GM19351 (cell line): ENCODE measurements around the gene HOXA2.

Source experiments
- ATAC-seq: cut with Tn5 transposase; IDR thresholded peaks from one replicate; pipeline ENCODE4 v1.9.1; 2021; ENCODE audit warnings: mild to moderate bottlenecking, moderate library complexity; ENCODE audit not compliant: unreplicated experiment

HOXA2 gene

DNA sequence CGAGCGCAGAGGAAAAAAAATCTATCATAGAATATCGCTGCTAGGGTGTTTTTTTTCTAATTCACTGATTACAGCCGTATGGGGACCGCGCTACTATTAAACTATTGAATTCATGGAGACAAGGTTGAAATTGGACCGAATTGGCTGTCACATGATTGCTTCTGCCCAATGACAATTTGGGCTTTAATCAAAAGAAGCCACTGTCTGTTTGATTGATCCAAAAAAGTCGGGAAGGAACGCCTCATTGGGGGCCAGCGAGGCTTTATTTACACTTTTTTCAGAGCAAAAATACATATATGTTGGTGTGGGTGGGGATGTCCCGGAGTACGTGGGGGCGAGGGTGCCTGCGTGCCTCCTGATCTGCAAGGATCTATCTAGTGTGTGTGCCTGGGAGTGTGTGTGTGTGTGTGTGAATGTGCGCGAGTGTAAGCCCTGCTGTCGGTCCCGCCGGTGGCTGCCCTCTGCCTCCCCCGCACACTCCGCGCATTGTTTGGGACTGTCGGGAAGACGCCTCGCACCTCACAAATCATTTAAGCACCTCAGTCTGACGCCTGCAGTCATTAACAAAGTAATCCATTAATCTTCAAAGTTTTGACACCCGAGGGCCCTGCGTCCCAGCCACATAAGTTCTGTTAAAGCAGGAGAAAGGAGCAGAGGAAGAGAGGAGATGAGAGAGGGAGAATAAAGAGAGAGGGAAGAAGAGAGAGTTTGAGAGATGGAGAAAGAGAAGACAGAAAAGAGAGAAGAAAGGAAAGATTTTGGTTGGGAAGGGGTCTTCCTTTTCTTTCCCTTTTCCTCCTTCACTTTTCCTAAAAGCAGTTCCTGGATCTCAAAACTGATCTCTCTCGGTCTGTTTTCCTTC lies at the start of gene HOXA2:
Gene HOXA2 (minus strand): TSS at position 103 of the 862 bp plus-strand sequence. CDS start 183 bp downstream, outside the sequence.
- ATAC-seq = no peak

DNA sequence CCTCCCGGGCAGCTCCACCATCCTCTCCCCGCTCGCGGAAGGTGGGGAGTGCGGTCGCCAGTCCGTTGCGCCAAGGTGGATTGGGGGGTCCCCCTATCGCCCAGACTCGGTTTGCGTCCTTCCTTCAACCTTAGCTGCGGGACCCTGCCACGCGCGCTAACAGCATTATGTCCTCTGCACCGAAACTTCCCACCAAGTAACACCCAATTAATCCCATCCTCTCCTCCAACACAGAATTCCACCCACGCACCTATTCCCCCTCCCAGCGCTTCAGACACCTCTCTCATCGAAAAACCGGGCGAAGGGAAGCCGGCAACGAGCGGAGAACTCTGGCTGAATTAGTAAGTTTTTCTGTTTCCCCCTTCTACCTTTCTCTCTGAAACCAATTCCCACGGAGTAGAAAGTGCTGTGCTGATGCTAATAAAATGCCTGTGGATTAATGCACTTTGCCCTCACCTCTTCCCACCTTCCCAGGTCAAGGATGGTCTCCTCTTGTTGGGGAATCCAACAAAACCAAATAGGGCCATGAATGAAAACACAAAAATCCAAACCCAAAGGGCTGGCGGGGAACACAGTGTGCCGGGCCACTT lies 49.0 kb upstream of the HOXA2 start:
- no peak for ATAC-seq

DNA sequence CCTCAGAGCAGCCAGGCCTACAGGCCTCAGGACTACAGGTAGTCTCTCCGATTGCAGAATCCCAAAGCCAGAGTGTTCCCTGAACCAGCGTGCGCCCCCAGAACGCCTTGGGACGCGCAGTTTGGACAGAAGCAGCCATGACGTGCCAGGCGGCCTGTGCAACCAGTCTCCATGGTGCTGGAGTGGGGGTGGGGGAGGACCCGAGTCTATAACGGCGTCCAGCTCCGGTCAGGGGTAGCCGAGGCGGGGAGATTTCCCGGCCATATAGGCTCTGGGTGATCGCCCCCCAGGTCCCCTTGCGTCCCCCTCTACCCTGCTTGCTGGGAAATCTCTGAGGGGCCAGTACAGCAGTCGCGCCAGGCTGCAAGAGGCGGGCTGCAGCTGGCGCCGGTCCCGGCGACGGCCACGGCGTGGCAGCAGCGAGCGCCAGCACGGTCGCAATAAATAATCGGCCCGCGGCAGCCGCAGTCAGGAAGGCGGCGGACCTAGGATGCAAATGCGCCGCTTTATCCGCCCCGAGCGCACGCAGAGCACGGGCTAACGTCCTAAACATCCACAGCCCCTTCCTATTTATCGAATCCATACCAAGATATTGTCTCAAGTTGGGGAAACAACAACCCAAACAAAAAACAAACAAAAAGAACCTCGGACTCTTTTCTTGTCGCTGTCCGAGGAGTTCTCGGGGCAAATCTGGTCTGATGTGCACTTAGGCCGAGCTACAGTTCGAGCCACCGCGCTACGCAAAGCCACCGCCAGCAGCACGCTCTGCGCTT lies 48.3 kb upstream of the HOXA2 start:
- peak; percentile 90 for ATAC-seq

DNA sequence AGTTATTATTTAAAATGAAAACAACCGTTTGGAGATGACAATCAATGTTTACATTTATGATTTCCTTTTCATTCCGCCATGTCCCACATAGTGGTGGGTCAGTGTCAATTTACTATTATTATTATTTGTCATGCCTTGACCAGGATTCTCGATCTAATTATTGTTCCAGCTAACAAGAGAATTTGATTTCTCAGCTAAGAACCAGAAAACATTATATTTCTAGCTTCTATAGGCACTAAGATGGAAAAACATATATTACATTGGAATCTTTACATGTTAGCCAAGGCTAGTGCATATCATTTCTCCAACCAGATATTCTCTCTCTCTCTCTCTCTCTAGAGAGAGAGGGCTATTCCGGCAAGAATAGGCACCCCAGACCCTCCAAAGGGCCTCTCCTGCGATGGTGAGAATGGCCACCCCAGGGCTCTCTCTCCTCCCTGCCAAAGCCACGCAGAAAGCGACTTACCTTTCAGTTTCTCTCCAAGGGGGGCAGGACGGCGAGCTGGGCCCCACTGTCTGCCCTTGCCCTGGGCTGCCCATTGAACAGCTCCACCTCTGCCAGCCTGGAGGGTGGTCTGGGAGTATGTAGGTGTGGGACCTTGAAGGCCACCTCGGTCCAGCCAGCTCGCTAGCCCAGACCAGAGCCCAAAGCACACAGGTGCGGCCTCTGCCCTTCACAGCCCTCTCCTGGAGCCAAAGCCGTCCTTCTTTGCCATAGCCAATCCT lies 47.5 kb upstream of the HOXA2 start:
- no peak for ATAC-seq

DNA sequence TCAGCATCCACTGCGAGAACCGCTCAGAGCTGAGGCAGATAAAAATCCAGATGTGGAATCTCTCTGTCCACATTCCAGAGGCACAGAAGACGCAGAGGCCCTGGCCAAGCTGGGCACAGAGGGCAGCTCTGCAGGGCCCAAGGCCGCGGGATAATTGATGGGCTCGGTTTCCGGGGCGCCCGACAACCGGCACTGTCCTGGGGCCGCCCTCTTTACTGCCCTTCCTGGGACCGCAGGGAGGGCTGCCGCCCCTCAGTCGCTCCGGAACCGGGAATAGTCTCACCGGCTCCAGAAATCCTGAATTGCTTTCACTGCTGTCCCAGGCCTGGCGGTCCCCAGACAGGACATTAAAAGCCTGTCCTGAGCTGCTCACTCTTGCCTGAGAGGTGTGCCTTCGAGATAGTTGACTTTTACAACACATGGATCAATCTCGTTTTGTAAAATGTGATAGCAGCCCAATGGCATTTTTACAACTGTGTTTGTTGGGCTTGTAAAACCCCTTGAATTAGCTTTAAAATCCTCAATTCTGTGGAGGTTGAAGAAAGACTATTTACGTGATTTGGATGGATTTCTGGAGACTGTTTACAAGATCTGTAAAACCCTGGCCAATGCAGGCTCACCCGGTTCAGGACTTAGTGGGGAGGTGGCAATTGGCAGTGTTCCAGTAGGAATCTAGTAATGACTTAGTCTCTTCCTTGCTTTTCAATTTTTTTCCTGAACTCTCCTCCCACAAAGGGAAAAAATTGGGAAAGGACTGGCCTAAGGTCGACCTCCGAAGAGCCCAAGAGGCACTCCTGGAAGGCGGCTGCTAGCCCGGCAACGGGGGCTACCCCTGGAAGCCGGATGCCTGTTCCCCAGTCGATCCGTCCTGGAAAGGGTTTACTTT lies 46.5 kb upstream of the HOXA2 start:
- ATAC-seq = no peak

DNA sequence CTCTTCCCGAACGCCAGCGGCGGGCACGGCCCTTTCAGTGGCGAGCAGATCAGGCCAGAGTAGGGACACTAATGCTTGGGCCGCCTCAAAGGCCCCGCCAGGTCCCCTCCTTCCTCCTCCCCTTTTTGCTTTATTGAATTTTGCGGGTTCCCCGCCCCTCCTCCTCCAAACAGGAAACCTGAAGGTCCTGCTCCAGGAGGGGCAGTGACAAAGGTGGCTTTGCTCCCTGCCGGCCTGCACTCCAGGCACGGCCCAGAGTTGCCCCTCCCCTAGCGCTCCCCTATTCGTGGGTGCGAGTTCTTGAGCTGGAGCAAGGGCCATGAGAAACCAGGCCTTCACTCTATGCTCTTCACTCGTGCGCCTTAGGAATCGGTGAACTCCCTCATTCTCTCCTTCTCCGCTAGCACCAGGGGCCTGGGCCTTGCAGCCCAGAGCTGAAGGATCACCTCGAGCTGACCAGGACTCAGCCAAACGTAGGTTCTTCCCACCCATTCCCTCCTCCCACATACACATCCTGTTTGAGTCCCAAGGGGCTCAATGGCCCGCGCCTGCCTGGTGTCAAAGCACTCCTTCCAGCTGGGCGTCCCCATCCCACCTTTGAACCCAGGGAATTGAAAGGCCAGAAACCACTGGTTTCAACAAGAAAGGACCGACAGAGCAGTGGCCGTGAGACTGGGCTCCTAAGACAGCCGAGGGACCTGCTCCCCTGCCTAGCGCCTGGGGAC lies 45.7 kb upstream of the HOXA2 start:
- ATAC-seq = no peak

DNA sequence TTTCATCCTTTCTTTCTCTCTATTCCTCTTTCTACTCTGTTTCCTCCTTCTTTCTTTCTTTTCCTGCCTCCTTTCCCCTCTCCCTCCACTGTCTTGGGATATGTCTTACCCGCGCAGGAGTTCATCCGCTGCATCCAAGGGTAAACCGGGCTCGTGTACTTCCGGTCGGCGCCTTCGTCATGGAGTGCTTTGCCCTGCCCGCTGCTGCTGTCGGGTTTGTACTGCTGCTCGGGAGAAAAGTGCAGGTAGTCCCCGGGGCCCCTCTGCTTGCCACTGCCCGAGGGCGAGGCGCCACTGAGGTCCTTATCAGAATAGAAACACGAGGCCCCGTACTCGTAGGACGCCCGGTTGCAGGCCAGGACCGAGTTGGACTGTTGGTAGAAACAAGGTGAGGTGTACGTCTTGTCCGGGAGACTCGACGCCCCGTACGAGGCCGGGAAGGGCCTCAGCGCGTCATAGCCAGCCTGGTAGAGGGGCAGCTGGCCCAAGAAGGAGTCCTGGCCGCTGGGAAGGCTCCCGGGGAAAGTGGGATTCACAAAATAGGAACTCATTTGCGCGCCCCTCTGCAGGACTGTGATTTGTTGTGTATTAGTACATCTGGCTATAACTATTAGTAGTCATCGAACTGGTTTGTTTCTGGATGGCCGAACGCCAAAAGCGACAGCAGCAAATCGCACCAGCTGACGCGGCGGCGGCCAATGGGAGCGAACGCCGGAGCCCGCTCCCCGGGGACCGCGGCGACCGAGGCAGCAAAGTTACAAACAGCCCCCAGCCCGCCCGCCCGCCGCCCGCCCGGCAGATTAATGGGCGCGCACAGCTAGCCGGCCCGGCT lies 44.9 kb upstream of the HOXA2 start, which contains the start of gene HOXA6:
Gene HOXA6 (minus strand): TSS at position 576 of the 832 bp plus-strand sequence. CDS start 25 bp downstream, at position 551.
- no peak for ATAC-seq

DNA sequence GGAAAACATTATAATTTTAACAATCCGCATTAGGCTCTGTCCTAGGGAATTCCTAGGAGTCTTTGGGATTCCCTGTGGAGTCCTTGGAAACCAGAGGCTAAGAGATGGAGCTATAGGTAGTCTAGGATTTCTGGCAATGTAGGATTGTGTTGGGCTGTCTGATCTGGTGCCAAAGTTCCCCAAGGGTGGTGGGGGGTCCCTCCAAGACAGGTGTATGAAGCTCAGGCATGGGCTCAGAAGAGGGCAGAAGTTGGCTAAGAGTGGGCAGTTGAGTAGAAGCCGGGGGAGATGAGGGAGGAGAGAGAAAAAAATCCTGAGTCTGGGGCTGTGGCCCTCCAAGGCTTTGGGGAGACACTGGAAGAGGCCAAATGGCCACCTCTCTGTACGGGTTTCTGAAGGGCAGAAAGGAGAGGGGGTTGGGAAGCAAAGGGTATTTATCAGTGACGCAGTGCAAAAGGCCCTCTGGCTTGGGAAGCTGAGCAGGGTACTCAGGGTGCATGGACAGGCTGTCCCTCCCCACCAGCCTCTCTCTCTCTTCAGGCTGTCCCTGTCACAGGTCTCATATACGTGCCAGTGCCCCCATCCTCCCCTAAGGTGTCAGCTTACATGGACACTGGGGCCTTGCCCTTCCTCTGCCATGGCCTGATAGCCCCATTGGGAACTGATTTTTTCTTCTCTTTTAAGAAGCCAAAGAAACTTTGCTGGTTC lies 44.2 kb upstream of the HOXA2 start:
- no peak for ATAC-seq

DNA sequence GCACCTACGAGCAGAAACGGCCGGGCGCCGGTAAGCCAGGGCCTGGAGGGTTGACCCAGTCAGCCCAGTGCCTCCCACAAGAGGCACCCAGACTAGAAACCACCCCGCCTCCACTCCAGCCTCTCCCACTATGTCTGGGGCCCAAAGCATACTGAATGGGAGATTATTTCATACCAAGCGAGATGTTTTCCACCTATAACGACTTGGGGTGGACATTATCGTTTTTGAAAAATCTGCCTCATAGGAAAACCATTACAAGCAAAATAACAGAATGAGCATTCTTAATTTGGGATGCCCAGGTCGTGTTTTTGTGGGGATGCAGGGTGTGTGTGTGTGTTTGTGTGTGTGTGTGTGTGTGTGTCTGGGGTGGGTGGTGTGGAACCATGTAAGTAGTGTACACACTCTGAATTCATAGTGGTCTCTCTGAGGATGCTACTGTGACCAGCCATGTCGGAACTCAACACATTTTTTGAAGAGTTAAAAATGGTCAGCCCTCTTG lies 43.5 kb upstream of the HOXA2 start:
- no peak for ATAC-seq

DNA sequence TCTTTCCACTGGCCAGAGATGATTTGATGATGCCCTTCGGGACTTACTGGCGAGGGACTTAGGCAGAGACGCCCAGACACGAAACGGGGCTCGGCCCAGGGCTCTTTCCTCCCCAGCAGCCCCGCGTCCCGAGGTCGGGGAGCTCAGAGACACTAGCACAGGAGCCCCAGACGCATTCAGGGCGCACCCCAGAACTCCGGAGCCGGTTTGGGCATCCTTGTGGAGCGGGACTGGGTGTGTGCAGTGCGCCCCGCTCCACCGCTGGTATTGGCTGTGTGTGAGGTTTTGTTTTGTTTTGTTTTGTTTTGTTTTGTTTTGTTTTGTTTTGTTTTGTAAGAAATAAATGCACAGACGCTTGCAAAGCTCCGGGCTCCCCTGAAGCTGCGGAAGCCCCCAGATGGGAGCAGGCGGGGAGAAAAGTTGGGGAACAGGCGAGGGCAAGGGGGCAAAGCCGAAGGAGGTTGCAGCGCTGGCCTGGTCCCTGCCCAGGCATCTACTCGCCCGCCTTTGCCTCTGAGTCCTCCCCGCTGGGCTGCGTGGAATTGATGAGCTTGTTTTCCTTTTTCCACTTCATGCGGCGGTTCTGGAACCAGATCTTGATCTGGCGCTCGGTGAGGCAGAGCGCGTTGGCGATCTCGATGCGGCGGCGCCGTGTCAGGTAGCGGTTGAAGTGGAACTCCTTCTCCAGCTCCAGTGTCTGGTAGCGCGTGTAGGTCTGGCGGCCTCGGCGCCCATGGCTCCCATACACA lies 42.9 kb upstream of the HOXA2 start:
- ATAC-seq = no peak

DNA sequence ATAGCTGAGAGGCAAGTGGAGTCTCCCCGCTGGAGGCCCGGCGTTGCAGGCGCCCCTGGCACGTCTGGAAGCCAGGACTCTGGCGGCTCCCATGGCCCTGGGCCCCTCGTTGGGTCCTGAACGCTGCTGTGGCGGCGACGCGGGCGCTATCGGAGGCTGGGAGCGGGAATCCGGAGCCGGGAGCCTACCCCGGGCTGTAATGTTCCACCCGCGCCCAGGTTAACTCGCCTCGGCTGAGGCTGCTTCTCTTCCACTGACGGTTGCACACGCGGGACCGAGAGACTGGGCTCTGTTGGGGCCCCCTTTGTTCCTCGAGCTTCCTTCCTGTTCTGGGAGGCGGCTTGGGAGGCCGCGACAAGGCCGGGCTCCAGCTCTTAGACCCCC lies 42.3 kb upstream of the HOXA2 start:
- no peak for ATAC-seq

DNA sequence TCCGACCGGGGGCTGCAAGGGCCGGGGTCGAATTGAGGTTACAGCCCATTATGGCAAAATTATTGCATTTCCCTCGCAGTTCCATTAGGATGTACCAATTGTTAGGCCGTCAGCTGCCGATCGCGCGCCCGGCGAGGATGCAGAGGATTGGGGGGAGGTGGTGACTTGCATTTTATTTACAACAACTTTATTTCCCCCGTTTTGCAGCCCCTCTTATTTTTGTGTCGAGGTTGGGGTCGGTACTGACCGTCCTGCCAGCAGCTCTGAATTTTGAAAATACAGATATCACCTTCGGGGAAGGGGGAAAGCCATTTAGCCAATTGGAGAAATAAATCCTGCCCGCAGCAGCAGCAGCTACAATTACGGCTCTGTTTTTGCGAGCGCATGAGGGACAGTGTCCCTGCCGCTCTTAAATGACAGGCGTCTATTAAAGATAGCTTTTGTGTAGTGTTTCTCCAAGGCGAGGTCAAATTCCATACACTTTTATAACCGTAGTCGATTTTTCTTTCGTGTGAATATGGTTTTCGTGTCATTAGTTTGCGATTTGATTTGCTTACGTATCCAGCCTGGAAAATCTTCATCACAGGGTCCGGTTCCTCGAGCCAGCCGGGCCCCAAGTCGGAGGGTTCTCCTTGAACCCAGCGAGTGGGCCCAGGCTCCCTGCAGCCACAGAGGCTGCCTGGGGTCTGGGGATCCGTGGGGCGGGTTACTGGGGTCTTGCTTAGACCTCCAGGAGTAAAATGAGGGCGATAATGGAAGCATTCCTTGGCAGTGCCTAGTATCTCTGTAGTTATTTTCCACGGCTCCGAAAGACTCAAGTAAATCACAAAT lies 41.7 kb upstream of the HOXA2 start:
- no peak for ATAC-seq

DNA sequence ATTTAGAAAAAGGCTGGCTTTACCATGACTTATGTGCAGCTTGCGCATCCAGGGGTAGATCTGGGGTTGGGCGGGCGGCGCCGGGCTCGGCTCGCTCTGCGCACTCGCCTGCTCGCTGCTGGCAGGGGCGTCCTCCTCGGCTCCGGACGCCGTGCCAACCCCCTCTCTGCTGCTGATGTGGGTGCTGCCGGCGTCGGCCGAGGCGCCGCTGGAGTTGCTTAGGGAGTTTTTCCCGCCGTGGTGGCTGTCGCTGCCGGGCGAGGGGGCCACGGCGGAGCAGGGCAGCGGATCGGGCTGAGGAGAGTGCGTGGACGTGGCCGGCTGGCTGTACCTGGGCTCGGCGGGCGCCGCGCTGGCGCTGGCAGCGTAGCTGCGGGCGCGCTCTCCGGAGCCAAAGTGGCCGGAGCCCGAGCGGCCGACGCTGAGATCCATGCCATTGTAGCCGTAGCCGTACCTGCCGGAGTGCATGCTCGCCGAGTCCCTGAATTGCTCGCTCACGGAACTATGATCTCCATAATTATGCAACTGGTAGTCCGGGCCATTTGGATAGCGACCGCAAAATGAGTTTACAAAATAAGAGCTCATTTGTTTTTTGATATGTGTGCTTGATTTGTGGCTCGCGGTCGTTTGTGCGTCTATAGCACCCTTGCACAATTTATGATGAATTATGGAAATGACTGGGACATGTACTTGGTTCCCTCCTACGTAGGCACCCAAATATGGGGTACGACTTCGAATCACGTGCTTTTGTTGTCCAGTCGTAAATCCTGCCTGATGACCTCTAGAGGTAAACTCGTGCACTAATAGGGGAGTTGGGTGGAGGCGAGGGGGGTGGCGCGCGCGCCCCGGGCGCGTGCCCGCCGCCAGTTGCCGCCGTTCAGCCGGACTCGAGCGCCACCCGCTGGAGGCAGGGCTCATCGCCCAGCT lies 40.8 kb upstream of the HOXA2 start, which contains the start of gene HOXA5:
Gene HOXA5 (minus strand): TSS at position 659 of the 927 bp plus-strand sequence. CDS start 74 bp downstream, at position 585.
- no peak for ATAC-seq

DNA sequence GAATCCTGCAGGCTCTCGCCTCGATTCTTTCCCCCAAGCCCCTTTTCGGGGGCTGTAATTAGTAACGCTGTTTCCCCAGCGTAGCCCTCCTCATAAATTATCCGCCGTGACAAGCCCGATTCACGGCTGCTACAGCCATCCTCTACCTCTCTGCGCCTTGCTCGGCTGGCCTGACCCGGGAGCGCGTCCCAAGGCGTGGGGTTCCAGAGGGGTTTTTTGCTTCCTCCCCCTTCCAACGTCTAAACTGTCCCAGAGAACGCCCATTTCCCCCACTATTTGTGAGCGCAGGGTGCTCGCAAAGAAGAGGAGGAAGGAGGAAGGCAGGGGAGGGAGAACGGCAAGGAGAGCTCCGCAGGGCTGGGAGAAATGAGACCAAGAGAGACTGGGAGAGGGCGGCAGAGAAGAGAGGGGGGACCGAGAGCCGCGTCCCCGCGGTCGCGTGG lies 40.1 kb upstream of the HOXA2 start:
- no peak for ATAC-seq
